CMK (cell line): ENCODE data around the gene LAMC3.

Source experiments
- DNase-seq: peaks from one replicate; pipeline ENCODE4 v3.0.0-alpha.2; 2010; ENCODE audit warnings: low read depth

Gene LAMC3

DNA sequence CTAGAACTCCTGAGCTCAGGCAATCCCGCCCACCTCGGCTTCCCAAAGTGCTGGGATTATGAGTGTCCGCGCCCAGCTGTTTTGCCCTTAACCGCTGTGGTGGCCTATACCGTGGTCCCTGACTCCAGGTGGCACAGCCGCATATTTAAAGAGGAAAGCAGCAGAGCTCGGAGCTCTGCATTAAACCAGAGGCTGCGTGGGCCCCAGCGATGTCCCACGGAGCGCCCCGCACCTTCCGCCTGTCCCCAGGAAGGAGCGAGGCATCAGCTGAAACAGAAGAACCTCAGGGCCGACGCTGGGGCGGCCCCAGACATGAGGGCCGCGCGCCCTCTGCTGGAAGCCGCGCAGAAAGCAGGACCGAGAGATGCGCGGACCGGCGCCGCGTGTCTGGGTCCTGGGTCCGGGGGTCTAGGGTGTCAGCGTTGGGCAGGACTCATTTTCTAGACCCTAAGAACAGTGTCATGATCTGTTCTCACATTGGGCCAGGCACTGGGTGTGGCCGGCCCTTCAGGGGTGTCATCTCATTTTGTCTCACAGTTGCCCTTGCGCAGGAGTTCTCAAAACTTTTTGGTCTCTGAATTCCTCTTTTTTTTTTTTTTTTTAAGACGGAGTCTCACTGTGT is 37.7 kb downstream of the LAMC3 start:
- no peak for DNase-seq

DNA sequence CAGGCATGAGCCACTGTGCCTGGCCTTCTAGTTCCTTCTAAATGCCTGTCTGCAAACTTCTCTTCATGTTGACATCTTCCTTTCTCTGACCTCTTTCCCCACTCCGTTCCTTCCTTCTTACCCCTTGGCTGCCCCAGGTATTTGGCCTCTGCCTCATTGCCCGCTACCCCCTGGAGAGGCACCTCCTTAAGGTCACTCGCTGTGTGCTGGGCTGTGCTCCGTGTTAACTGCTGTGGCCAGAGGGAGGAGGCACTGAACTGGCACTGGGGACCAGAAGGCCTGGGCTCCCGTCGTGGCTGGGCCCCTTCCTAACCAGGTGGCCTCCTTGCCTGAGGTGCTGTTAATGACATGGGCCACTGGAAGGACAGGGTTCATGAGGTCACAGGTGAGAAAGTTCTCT is 39.4 kb downstream of the LAMC3 start:
- no peak for DNase-seq

- DNase-seq: no peak
These were observed 39.8 kb downstream of the LAMC3 start for GRCh38 chr9:131048820-131049219.

DNA sequence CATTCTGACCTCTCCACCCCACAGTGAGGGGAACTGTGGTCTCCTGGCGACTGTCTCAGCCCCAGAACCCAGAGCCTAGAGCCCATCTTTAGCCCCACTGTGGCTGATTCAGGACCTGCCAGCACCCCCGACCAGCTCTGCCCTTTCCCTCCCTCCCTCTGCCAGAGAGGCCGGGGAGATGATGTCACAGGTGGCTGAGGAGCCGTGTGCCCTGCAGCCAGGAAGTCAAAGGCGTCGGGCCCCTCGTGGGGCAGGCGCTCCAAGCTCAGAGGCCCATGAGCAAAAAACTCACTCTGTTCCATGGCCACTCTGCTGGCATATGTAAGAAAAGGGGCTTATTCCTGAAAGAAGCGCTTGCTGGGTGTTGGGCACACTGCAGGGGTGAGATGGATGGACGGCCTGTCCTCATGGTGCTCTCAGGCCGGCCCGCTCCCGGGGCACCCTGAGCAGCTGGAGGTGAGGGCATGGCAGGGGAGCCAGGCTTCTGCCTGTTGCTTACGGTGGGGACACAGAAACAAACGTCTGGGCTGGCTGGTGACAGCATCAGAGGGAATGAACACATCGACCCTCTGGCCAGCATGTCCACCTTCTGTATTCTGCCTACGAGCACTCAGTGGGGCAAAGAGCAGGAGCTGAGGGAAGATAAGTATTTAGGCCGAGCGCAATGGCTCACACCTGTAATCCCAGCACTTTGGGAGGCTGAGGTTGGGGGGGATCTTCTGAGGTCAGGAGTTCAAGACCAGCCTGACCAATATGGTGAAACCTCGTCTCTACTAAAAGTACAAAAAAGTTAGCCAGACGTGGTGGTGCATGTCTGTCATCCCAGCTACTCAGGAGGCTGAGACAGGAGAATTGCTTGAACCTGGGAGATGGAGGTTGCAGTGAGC is 41.1 kb downstream of the LAMC3 start:
- DNase-seq: no peak

DNA sequence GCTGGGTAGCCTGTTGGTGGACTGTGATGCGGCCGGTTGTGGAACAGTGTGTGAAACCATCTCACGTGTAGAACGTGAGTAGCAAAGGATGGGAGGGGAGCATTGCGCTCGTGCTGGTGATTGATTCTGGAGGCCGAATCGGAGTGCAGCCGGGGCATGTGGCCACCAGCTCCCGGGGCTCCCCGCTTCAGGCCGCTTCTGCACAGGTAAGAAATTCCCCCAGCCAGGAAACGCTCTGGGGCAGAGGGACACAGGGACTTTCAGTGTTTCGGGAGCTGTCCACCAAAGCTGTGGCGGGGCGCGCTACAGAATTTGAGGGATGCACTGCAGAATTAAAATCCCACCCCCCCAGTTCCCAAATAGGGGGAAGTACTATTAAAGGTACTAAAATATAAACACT is 41.9 kb downstream of the LAMC3 start:
- no peak for DNase-seq

GRCh38 chr9:131051592-131052517 is 42.9 kb downstream of the LAMC3 start:
- no peak for DNase-seq

DNA sequence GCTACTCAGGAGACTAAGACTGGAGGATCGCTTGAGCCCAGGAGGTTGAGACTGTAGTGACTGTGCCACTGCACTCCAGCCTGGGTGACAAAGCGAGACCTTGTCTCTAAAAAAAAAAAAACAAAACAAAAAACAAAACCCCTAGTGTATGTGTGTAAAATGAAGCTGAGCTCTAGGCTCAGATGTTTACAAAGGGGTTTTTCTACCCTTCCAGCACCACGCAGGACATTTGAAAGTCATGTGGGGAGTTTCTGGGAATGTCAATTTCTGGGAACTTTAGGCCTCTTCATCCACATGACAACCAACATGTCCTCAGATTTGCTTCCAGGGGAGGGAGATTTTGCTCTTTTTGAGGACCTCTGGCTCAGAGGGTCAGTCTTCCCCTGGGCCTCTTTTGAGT is 44.9 kb downstream of the LAMC3 start:
- no peak for DNase-seq

GRCh38 chr9:131056781-131057506 is 48.0 kb downstream of the LAMC3 start:
- no peak for DNase-seq

DNA sequence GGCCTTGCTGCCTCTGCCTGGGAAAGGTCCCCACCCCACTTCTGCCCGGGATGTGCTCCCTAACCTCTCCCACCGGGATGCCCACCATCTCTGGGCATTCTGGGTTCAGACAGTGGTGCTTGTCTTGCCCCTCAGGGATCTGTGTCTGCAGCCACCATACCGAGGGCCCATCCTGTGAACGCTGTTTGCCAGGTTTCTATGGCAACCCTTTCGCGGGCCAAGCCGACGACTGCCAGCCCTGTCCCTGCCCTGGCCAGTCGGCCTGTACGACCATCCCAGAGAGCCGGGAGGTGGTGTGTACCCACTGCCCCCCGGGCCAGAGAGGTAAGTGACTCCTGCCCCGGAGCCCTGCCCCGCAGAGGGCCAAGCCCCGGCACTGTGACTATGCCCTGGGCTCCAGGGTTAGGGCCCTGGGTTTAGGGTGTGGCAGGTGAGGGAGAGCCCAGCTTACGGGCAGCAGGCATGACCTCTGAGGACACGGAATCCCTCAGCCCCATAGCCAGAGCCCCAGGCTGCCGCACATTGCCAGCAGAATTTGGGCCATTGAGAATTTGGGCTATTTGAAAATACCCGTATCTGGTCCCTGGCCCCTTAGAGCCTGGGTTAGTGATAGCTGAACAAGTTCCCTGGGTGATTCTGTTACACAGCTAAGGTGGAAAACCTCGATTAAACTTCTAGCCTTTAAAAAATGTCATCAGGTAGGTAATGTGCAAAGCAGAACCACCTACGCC is 52.1 kb downstream of the LAMC3 start:
- DNase-seq: no peak

DNA sequence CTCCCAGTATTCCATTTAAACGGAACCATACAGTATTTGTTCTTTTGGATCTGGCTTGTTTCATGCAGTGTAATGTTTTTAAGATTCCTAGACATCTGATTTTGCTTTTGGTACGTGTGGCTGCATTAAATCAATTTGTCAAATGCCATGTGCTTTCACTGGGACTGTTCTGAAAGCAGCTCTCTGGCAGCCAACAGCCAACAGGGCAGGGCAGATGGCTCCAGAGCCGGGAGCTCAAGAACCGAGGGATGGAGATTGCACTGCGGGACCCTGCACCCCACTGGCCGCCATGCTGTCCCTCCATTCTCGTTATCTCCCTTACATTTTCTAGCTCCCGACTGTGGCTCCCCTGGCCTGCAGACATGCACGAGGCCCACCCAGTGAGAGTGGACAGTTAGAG is 54.0 kb downstream of the LAMC3 start:
- no peak for DNase-seq

GRCh38 chr9:131065599-131065998 is 56.6 kb downstream of the LAMC3 start:
- no peak for DNase-seq

DNA sequence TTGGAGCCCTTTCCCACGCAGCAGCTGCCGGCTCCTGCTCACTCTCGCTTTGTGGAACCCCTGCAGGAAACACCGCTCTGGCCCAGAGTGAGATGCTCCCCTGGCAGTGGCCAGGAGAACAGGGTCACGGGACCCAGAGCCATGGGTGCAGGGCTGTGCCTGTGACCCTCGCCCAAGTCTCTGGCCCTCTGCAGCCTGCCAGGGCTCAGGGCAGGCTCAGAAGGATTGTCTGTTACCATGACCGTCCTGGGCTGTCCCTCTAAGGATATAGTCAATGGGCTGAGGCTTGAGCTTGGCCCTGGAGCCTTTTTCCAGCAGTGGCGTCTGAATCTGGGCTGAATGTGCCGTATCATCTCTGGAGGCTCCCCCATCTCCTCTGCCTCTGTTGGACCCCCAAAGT is 58.7 kb downstream of the LAMC3 start:
- no peak for DNase-seq

GRCh38 chr9:131068076-131068816 is 59.3 kb downstream of the LAMC3 start:
- DNase-seq: no peak

DNA sequence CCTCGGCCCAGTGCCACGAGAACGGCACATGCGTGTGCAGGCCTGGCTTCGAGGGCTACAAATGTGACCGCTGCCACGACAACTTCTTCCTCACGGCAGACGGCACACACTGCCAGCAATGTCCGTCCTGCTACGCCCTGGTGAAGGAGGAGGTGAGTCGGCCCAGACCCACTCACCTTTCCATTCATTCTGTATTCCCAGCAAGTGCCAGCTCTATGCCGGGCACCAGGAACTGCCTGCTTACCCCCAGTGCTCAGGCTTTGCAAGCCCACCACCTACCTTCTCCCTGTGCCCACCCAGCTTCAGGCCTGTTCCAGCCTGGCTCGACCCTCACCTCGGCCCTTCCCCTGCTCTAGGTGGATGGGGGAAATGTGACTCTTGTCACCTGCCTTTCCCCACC is 60.7 kb downstream of the LAMC3 start:
- DNase-seq: no peak

DNA sequence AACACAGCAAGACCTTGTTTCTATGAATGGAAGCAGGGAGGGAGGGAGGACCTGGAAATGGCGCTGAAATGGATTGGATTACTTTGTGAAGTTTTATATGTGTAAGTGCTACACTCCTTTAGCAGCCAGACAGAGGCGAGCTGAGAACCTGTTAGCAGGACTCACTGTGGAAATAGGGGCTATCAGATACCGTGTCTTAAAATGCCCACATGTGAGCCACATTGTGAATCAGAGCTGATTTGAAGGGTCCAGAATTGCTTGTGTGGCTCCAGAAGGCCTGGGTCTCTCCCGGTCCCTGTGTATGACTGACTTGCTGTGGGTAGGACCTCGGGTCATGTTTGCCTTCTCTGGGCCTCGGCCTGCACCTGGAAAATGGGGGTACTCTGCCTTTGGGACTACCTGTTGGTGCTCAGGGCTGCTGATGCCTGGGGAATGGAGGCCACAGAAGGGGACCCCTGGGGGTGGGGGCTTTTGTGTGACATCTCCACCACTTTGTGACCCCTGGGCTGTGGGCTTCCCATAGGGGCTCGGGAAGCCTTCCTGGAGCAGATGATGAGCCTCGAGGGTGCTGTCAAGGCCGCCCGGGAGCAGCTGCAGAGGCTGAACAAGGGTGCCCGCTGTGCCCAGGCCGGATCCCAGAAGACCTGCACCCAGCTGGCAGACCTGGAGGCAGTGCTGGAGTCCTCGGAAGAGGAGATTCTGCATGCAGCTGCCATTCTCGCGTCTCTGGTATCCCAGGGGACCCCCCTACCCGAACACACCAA is 63.3 kb downstream of the LAMC3 start:
- no peak for DNase-seq

DNA sequence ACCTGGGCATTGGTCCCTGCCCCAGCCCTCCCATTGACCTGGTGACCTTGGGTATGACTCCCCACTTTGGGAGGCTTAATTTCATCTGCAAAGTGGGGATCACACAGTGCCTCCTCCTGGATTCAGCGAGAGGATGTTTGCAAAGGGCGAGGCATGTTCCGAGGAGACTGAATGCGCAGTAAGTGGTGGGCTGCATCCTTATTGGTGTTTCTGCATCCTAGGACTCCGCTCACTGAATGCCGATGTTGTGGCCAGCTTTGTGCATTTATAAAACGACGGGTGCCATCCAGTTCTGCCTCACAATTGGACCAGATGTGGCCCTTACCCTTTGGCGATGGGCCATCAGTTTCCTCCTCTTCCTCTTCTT is 63.9 kb downstream of the LAMC3 start:
- DNase-seq: no peak

DNA sequence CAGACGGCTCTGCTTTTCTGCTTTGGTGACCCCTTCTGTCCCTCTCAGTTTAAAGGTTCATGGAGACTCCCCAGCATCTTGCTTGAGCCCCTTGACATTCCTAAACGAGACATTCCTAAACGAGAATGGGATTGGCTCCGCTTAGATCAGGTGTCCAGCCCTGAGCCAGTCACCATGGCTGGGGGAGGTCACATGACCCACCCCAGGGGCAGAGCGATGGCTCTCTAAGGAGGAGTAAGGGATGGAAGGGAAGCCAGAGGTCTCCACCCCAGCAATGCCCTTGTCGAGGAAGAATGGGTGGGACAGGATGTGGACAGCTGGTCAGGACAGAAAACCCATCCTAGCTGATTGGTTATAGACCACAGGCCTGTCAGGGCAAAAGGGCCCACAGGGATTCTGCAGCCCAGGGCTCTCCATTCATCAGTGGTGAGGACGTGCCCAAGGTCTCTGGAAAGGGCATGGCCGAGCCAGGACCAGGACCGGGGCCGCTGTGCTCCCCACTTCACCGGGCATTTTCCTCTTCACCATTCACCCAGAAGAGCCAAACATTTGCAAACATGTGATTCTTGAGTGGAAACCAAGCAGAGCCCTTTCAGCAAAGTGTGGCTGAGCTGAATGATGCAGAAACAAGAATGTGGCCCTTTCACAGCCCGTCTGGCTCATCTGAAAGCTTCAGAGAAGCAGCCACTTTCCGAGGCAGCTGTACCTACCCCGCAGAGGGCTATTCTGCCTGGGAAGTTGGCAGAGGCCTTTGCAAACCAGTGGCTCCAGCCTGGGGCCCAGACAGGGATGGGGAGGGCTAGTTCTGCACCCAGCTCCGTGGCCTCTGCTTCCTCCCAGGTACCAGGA is 67.6 kb downstream of the LAMC3 start:
- DNase-seq: no peak

DNA sequence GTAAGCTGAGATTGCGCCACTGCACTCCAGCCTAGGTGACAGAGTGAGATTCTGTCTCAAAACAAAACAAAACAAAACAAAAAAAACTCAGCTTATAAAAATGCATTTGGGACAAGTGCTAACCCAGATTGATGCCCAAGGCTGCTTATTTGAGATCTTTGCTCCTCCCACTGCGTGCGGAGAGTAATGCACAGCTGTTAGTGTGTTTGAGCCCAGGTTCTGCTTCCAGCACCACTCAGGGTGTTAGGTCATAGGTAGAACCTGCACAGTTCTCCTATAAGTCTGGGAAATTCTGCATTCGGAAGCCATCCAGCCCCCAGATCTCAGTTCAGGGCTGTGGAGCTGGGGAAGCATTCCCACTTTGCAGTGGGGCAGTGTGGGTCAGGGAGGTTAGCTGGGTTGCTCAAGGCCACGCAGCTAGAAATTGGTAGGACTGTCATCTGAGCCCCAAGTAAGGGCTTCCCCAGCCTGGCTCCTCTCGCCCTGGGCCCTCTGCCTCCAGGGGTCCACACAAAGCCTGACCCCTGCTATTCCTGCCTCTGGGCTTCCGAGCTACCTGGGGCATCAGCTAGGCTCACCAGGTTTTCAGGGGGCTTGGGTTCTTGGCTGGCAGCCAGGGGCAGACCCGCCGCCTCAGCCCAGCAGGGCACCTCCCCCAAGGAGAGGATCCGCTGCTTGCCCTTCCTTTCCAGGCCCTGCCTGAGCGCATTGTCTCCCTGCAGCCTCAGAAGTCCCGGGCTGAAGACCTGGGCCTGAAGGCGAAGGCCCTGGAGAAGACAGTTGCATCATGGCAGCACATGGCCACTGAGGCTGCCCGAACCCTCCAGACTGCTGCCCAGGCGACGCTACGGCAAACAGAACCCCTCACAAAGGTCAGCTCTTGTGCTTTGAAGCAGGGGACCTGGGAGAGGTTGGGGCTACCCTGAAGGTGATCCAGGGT is 69.7 kb downstream of the LAMC3 start:
- no peak for DNase-seq
